Measurements from ENCODE around the gene SLC35E3.

The SLC35E3 gene

GRCh38 chr12:68745904-68746571 lies at the start of gene SLC35E3:
SLC35E3 (plus strand) TSS chr12:68746176; CDS start chr12:68746378, 202 bp downstream.
- in situ Hi-C loops (cut with HindIII; ENCODE audit: low sequenced_read_pairs), result no loop called here

- in situ Hi-C loops (cut with HindIII; ENCODE audit: low sequenced_read_pairs), result no loop called here
Measured at GRCh38 chr12:68699486-68699885, 46.5 kb upstream of the SLC35E3 start.

GRCh38 chr12:68727776-68728175 lies 18.2 kb upstream of the SLC35E3 start:
- in situ Hi-C loops (cut with HindIII; ENCODE audit: low sequenced_read_pairs), result no loop called here

DNA sequence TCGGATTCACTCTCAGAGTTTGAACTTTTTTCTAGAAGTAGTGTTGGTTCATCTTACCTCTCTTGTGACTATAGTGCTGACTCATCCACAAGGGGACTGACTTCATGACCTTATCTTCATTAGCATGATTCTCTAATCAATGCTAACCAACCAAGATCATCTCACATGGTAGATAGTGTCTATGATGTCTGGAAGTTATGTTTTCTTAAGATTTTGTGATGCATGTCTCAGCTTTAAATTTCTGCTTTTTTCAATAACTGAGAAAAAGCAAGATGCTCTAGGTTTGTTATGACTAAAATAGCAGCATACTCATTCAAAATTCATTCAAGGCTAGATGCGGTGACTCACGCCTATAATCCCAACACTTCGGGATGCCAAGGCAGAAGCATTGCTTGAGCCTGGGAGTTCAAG lies 12.3 kb upstream of the SLC35E3 start:
- in situ Hi-C loops (cut with HindIII; ENCODE audit: low sequenced_read_pairs), result no loop called here

- in situ Hi-C loops (cut with HindIII; ENCODE audit: low sequenced_read_pairs), result no loop called here
Measured at GRCh38 chr12:68739891-68740290, 6.1 kb upstream of the SLC35E3 start.

DNA sequence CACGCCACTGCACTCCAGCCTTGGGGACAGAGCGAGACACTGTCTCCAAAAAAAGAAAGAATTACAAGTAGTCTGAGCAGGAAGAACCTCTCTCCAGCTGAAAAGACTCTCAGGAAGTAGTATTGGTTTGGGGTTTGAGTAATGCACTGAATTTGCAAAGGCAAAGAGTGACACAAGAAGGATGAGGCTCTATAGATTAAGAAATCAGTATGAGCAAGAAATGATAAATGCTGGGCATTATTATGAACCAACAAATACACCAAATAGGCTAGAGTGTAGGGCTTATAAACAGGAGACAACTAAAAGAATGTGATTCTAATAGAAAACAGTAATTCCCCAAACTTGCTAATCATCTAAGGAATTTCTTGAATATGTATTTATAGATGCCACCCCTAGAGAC lies 2.6 kb upstream of the SLC35E3 start:
- in situ Hi-C loops (cut with HindIII; ENCODE audit: low sequenced_read_pairs), result no loop called here

- in situ Hi-C loops (cut with HindIII; ENCODE audit: low sequenced_read_pairs), result no loop called here
Measured at GRCh38 chr12:68745376-68745903, 536 bp upstream of the SLC35E3 start.

GRCh38 chr12:68746572-68747180 lies 700 bp downstream of the SLC35E3 start:
- in situ Hi-C loops (cut with HindIII; ENCODE audit: low sequenced_read_pairs), result no loop called here

DNA sequence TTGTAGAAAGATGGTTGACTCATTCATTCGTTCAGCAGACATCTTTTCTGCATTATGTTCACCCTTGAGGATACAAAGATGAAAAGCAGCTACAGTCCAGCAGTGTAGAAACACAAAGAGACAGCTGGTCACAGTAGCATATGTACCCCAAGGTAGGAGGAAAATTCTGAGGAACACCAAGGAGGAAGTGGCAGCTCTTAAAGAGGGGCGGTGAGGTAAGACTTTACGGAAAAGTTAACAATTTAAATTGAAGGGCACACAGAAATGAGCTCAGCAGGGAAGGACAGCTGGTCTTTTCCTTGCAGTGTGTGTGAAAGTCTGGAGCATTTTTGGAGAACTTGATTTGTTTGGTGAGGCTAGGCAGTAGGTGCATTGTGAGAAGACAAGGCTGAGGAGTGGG lies 3.5 kb downstream of the SLC35E3 start:
- in situ Hi-C loops (cut with HindIII; ENCODE audit: low sequenced_read_pairs), result no loop called here

- in situ Hi-C loops (cut with HindIII; ENCODE audit: low sequenced_read_pairs), result no loop called here
Measured at GRCh38 chr12:68749861-68750260, 3.9 kb downstream of the SLC35E3 start.

DNA sequence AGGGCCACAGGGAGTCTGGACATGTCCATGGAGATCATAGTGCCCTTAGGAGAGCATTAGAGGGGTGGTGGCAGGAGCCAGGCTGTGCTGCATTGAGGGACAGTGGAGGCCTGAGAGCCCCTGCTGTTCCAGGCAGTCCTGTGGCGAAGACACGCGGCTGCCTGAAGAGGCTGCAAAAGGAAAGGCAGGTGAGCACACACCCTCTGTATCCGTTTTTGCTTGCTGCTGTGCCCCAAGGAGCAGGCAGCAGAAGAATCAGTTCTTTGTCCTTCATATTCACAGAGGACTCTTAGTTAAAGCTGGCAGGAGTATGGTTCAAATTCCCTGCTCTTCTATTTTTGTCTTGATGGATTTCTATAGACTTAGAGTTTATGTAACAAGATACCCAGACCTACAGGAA lies 4.5 kb downstream of the SLC35E3 start:
- in situ Hi-C loops (cut with HindIII; ENCODE audit: low sequenced_read_pairs), result no loop called here

GRCh38 chr12:68755536-68756243 lies 9.7 kb downstream of the SLC35E3 start:
- in situ Hi-C loops (cut with HindIII; ENCODE audit: low sequenced_read_pairs), result no loop called here

- in situ Hi-C loops (cut with HindIII; ENCODE audit: low sequenced_read_pairs), result no loop called here
Measured at GRCh38 chr12:68759852-68760251, 13.9 kb downstream of the SLC35E3 start.

DNA sequence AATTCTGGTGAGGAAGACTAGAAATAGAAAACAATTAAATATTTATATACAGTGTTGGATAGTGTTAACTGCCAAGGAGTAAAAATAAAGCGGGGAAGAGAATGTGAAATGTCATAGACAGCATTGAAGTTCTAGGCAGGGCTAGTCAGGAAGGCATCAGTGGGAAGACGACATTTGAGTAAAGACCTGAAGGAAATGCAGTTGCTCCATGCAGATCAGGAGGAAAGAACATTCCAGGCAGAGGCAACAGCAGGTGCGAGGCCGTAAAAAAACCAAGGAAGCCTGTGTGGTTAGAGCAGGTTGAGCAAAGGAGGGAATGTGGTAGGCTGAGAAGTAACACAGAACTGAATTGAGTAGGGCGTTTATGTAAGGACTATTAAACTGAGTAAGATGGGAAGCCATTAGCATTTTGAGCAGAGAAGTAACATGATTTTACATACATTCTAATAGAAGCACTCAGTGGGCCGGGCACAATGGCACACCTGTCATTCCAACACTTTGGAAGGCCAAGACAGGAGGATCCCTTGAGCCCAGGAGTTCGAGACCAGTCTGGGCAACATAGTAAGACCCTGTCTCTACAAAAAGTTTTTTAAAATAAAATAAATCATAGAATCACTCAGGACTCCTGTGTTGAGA lies 14.9 kb downstream of the SLC35E3 start:
- in situ Hi-C loops (cut with HindIII; ENCODE audit: low sequenced_read_pairs), result no loop called here

DNA sequence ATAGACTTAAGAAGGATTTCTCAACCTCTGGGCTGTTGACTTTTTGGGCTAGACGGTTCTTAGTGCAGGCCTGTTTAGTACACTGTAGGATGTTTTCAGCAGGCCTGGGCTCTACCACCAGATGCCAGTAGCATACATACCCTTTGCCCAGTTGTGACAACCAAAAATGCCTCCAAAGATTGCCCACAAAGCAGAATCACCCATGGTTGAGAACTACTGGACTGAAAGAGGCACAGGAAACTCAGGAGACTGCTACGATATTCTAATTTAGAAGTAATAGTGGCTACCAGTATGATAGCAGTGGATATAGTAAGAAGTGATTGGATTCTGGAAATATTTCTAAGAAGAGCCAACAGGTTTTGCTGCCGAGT lies 15.5 kb downstream of the SLC35E3 start:
- in situ Hi-C loops (cut with HindIII; ENCODE audit: low sequenced_read_pairs), result no loop called here

- in situ Hi-C loops (cut with HindIII; ENCODE audit: low sequenced_read_pairs), result no loop called here
Measured at GRCh38 chr12:68761901-68762630, 16.1 kb downstream of the SLC35E3 start.

GRCh38 chr12:68762691-68763090 lies 16.7 kb downstream of the SLC35E3 start:
- in situ Hi-C loops (cut with HindIII; ENCODE audit: low sequenced_read_pairs), result no loop called here

DNA sequence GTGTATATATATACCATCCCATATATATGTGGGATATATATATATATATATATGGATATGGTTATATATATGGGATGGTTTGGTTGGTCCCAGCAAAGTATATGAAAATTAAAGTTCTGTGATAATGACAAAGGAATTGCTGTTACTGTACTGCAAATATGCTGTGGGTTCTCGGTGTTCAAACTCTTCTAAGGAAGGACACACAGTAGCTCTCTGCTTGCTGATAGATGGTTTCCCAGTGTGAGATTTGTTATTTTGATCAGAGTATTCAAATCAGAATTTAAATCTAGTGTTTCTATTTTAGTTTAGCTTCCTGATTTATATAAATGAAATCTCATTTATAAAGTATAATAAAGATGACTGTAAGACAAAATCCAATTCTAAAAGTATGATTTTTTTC lies 19.7 kb downstream of the SLC35E3 start:
- in situ Hi-C loops (cut with HindIII; ENCODE audit: low sequenced_read_pairs), result no loop called here

DNA sequence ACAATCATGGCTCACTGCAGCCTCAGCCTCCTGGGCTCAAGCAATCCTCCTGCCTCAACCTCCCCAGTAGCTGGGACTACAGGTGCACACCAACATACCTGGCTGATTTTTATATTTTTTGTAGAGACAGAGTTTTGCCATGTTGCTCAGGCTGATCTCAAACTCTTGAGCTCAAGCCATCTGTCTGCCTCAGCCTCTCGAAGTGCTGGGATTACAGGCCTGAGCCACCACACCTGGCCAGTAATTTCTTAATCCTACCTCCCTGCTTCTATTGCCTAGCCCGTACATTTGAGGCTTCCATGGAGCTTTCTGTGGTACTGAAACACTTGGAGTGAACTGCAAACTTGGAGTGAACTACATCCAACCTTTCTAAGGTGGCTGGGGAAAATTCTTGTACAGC lies 20.7 kb downstream of the SLC35E3 start:
- in situ Hi-C loops (cut with HindIII; ENCODE audit: low sequenced_read_pairs), result no loop called here

GRCh38 chr12:68767191-68767590 lies 21.2 kb downstream of the SLC35E3 start:
- in situ Hi-C loops (cut with HindIII; ENCODE audit: low sequenced_read_pairs), result no loop called here

DNA sequence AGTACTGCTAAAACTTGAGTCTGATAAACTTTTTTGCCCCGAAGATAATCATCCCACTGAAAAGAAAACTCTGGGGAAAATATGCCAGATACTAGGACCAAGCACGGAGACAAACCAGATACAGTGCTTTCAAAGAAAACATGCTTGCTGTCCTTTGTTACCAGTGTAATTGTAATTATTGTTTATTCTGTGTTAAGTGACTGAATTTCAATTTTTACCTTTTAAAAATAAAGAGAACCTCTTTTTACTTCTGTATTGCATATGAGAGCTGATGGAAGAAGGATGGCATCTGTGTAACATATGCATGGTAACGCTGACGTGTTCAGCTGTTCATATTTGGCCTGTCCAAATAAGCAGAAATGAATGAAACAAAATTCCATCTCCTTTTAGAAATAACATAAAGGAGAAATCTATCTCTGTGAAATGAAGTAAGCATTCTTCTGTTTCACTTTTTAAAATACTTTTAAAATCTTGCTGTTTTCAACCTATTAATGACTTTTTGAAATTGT lies 22.5 kb downstream of the SLC35E3 start:
- in situ Hi-C loops (cut with HindIII; ENCODE audit: low sequenced_read_pairs), result no loop called here
